A673 (cell line): Measurements from ENCODE around the gene ARMC8. TPM values are rescaled to one million over a fixed set of nuclear protein-coding genes. Genes with fewer than 3 reads are reported as not detected.

Source experiments
- BruUV-seq: library from RNA; stranded (reverse); fragments of 400-500 nt; replicated peaks from 2 replicates; lab custom pipeline; 2021; lab: Mats Ljungman, UMichigan
- CTCF ChIA-PET: fragments of 300-600 bp; sonication (Branson Sonifier 250); formaldehyde crosslinking; loops from one replicate; lab custom pipeline; 2022; ENCODE audit warnings: antibody characterized with exemption; lab: Charles Lee
- POLR2A ChIA-PET: fragments of 300-600 bp; sonication (Branson Sonifier 250); formaldehyde crosslinking; loops from one replicate; lab custom pipeline; 2022; ENCODE audit warnings: antibody characterized with exemption; ENCODE audit not compliant: low non-redundant PET; lab: Charles Lee
- DNase-seq: peaks from one replicate; pipeline ENCODE4 v3.0.0-alpha.2; 2015; ENCODE audit warnings: low spot score
- H3K27ac ChIP-seq: fragments of 200-600 bp; sonication (generic); 2 replicates; pipeline ENCODE4 v1.5.1; 2016; ENCODE audit warnings: mixed run types, low read depth, mild to moderate bottlenecking, mixed read lengths, antibody characterized with exemption, low read length; ENCODE audit not compliant: poor library complexity, severe bottlenecking
- H3K27me3 ChIP-seq: fragments of 200-600 bp; sonication (generic); replicated peaks from 2 replicates; pipeline ENCODE4 v1.6.1; 2017; ENCODE audit warnings: mixed run types, low read depth, mild to moderate bottlenecking, mixed read lengths, antibody characterized with exemption, low read length; ENCODE audit not compliant: insufficient read depth, poor library complexity
- H3K36me3 ChIP-seq: fragments of 200-600 bp; sonication (generic); 2 replicates; pipeline ENCODE4 v1.6.1; 2016; ENCODE audit warnings: mixed run types, mild to moderate bottlenecking, mixed read lengths, antibody characterized with exemption, low read length; ENCODE audit not compliant: insufficient read depth, poor library complexity, severe bottlenecking
- H3K4me1 ChIP-seq: fragments of 200-600 bp; sonication (generic); 2 replicates; pipeline ENCODE4 v1.6.1; 2017; ENCODE audit warnings: mixed run types, mild to moderate bottlenecking, mixed read lengths, antibody characterized with exemption, low read length; ENCODE audit not compliant: insufficient read depth, poor library complexity, severe bottlenecking
- H3K4me3 ChIP-seq: fragments of 200-600 bp; sonication (generic); 2 replicates; pipeline ENCODE4 v1.5.1; 2016; ENCODE audit warnings: low read depth, mixed run types, mild to moderate bottlenecking, mixed read lengths, low read length; ENCODE audit not compliant: poor library complexity, severe bottlenecking
- H3K9me3 ChIP-seq: fragments of 200-600 bp; sonication (generic); 2 replicates; pipeline ENCODE4 v1.6.1; 2016; ENCODE audit warnings: mixed run types, low read depth, mild to moderate bottlenecking, mixed read lengths, antibody characterized with exemption, low read length; ENCODE audit not compliant: poor library complexity, severe bottlenecking
- CTCF ChIP-seq: fragments of 300-800, 200-600 bp; sonication (generic); conservative IDR thresholded peaks from 2 replicates; pipeline ENCODE4 v1.5.1; 2017; ENCODE audit warnings: low read depth, mild to moderate bottlenecking, antibody characterized with exemption, low read length, moderate library complexity, mixed read lengths
- EZH2 ChIP-seq: fragments of 200-600 bp; sonication (generic); IDR thresholded peaks from 2 replicates; pipeline ENCODE4 v1.6.1; 2017; ENCODE audit warnings: borderline replicate concordance, low read depth, mild to moderate bottlenecking, mixed read lengths, antibody characterized with exemption, low read length; ENCODE audit not compliant: poor library complexity, severe bottlenecking
- intact Hi-C: fragments of 100-400 bp; cut with micrococcal nuclease; formaldehyde crosslinking; loops from one replicate; pipeline ENCODE4 v1.10.0; 2022; ENCODE audit not compliant: unreplicated experiment
- total RNA-seq: library from RNA; stranded (reverse); gene quantifications from 2 replicates; pipeline ENCODE4 v1.2.3, GENCODE V29; 2021

Gene ARMC8
- total RNA-seq, 1 experiment from 2014 or later = 55.8 TPM

- ChIA-PET POLR2A (interaction anchor here (0.8 kb wide), 1 partner anchor 41 kb away, joined by 5 read pairs; no protein-coding TSS in a partner anchor), CTCF (interaction anchor here (0.6 to 0.7 kb wide), 2 partner anchors 11 to 97 kb away, joined by 4 to 7 read pairs; no protein-coding TSS in a partner anchor)
- TF ChIP-seq CTCF (no peak), EZH2 (no peak)
- peaks cover 13% of the 10 kb centered on the region for H3K4me1 ChIP-seq
- H3K4me3 ChIP-seq = peak overlapping the region; percentile 83
- H3K27ac ChIP-seq = peak overlapping the region; percentile 87
- no peaks in the 10 kb centered on the region for H3K27me3 ChIP-seq
- no peak for DNase-seq
- no peaks in the 10 kb centered on the region for H3K9me3 ChIP-seq
- BruUV-seq = TSS peak; percentile 37
- H3K36me3 ChIP-seq = peaks cover 30% of the 10 kb centered on the region
- intact Hi-C loops = no loop called here
Measured at GRCh38 chr3:138173769-138174420, 13.2 kb upstream of the ARMC8 start.

GRCh38 chr3:138174421-138175131, 12.5 kb upstream of the ARMC8 start, which contains the start of gene DBR1:
TSS of gene DBR1 (minus strand) at chr3:138174921. CDS start at chr3:138174795, 126 bp downstream.
- TF ChIP-seq CTCF (no peak), EZH2 (no peak)
- TSS peak; percentile 91 for BruUV-seq

DNA sequence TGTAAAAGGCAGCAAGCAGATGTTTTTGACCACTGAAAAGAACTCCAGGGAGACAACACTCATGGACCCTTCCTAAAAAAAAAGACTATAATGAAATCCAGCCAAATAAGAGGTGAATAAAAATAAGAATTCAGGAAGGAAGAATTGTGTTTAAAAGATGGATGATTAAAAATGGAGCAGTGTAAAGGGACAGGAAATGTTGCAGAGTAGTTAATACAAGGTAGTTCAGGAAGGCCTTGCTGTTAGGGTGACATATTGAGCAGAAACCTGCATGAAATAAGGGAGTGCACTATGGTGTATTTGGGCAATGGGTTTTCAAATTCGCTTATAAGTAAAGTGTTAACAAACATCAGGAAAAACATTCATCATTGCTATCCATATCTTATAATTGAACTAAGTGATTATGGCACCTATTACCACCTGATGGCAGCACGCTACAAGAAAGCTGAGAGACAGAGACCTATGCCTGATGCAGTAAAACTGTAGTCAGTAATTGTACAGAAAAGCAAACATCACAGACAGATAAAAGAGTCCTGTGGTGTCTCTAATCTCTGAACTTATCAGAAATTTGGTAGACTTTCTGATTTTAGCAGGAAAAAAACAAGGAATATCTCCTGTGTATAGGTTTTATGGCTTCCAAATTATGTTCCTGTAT, 6.6 kb upstream of the ARMC8 start:
- TF ChIP-seq EZH2 (no peak), CTCF (peak; percentile 58)
- Histone ChIP-seq H3K27ac (no peak overlapping the region), H3K27me3 (no peaks in the 10 kb centered on the region), H3K36me3 (no peaks in the 10 kb centered on the region), H3K4me3 (no peak overlapping the region), H3K4me1 (no peaks in the 10 kb centered on the region), H3K9me3 (no peaks in the 10 kb centered on the region)
- peak; percentile 50 for DNase-seq
- POLR2A ChIA-PET = no interaction called here
- no TSS peak for BruUV-seq
- intact Hi-C loops = no loop called here
- CTCF ChIA-PET = no interaction called here

More at GRCh38 chr3:138174421-138175131, 12.5 kb upstream of the ARMC8 start, which contains the start of gene DBR1:
- Histone ChIP-seq H3K4me3 (peak within 1 kb of the TSS; percentile 83), H3K27me3 (no peaks in the 10 kb centered on the region), H3K4me1 (peaks cover 13% of the 10 kb centered on the region), H3K27ac (peak within 1 kb of the TSS; percentile 87), H3K36me3 (peaks cover 26% of the 10 kb centered on the region), H3K9me3 (no peaks in the 10 kb centered on the region)
- intact Hi-C loops = no loop called here
- ChIA-PET POLR2A (interaction anchor here (0.8 kb wide), 1 partner anchor 40 kb away, joined by 5 read pairs; no protein-coding TSS in a partner anchor), CTCF (interaction anchor here (0.6 kb wide), 1 partner anchor 10 kb away, joined by 4 read pairs; no protein-coding TSS in a partner anchor)
- peak; percentile 93 for DNase-seq
